GM12878 (cell line): ENCODE data around the gene SWI5. TPM values are rescaled to one million over a fixed set of nuclear protein-coding genes. Genes with fewer than 3 reads are reported as not detected.

ENCODE experiments used
- ATAC-seq: fragments of 200-7000 bp; cut with Tn5 transposase; 3 replicates; pipeline ENCODE4 v1.9.1; 2020; ENCODE audit warnings: mild to moderate bottlenecking, moderate library complexity
- BruUV-seq: library from RNA; stranded (reverse); fragments of 400-500 nt; replicated peaks from 2 replicates; lab custom pipeline; 2021; lab: Mats Ljungman, UMichigan
- CTCF ChIA-PET: fragments of 300-600 bp; sonication (Branson Sonifier 250); formaldehyde crosslinking; extraction: SDS; loops from one replicate; lab custom pipeline; 2021; ENCODE audit warnings: inconsistent platforms; lab: Yijun Ruan, JAX
- POLR2A ChIA-PET: fragments of 350-600 bp; formaldehyde crosslinking; extraction: SDS; loops from one replicate; lab custom pipeline; 2021; ENCODE audit warnings: inconsistent platforms; lab: Charles Lee
- RAD21 ChIA-PET: fragments of 300-600 bp; sonication (Branson Sonifier 250); formaldehyde crosslinking; loops from one replicate; lab custom pipeline; 2023; ENCODE audit warnings: antibody characterized with exemption; ENCODE audit not compliant: unreplicated experiment; lab: Charles Lee
- SMC1A ChIA-PET: fragments of 300-600 bp; sonication (Branson Sonifier 250); formaldehyde crosslinking; loops from one replicate; lab custom pipeline; 2023; ENCODE audit not compliant: unreplicated experiment, uncharacterized antibody; lab: Charles Lee
- DNase-seq: peaks from one replicate; pipeline ENCODE4 v3.0.0-alpha.2; 2011; ENCODE audit warnings: low read depth, low spot score
- FAIRE-seq: peaks from 3 replicates; lab custom pipeline; 2011; peaks lifted over from hg19 to GRCh38; lab: Jason Lieb, UNC
- H2AFZ ChIP-seq: 2 replicates; pipeline ENCODE4 v1.6.0; 2011; ENCODE audit warnings: low read depth, low read length, control low read depth; ENCODE audit not compliant: control insufficient read depth
- H3K27ac ChIP-seq: 2 replicates; pipeline ENCODE4 v1.5.1; 2011; ENCODE audit warnings: control low read depth; ENCODE audit not compliant: control insufficient read depth, insufficient read depth
- H3K27me3 ChIP-seq, 2 experiments: replicated peaks in 1 of 2; 2 replicates each; pipeline versions ENCODE4 v1.6.0 to v1.6.1; 2011; ENCODE audit warnings: low read length in 1 of 2; ENCODE audit not compliant: control insufficient read depth in 2 of 2, insufficient read depth in 2 of 2
- H3K36me3 ChIP-seq, 2 experiments: 2 replicates each; pipeline ENCODE4 v1.5.1; 2011; ENCODE audit warnings: low read length in 1 of 2; ENCODE audit not compliant: control insufficient read depth in 2 of 2, insufficient read depth in 2 of 2
- H3K4me1 ChIP-seq: 2 replicates; pipeline ENCODE4 v1.6.1; 2011; ENCODE audit warnings: mild to moderate bottlenecking, low read length, moderate library complexity, mixed read lengths; ENCODE audit not compliant: control insufficient read depth, insufficient read depth
- H3K4me2 ChIP-seq: 2 replicates; pipeline ENCODE4 v1.6.0; 2011; ENCODE audit warnings: control low read depth; ENCODE audit not compliant: control insufficient read depth, insufficient read depth
- H3K4me3 ChIP-seq: fragments of 200-600 bp; sonication (generic); 2 replicates; pipeline ENCODE4 v1.5.1; 2016
- H3K79me2 ChIP-seq: 2 replicates; pipeline ENCODE4 v1.6.0; 2011; ENCODE audit warnings: low read length; ENCODE audit not compliant: control insufficient read depth, insufficient read depth
- H3K9ac ChIP-seq: 2 replicates; pipeline ENCODE4 v1.8.0; 2011; ENCODE audit warnings: low read length, control low read depth, mixed read lengths; ENCODE audit not compliant: control insufficient read depth, insufficient read depth
- H3K9me3 ChIP-seq: replicated peaks from 3 replicates; pipeline ENCODE4 v1.5.1; 2011; ENCODE audit warnings: mild to moderate bottlenecking, low read length; ENCODE audit not compliant: control insufficient read depth, insufficient read depth
- H4K20me1 ChIP-seq: 2 replicates; pipeline ENCODE4 v1.6.0; 2011; ENCODE audit not compliant: control insufficient read depth, insufficient read depth
- KDM1A ChIP-seq: fragments of 200-600 bp; sonication (generic); IDR thresholded peaks from 2 replicates; pipeline ENCODE4 v1.6.1; 2016; ENCODE audit warnings: borderline replicate concordance
- PML ChIP-seq: IDR thresholded peaks from 2 replicates; pipeline ENCODE4 v1.6.1; 2012; ENCODE audit warnings: low read length, inconsistent platforms
- SIX5 ChIP-seq: IDR thresholded peaks from 2 replicates; pipeline ENCODE4 v1.6.1; 2011; ENCODE audit warnings: mild to moderate bottlenecking, low read depth, low read length, moderate library complexity; ENCODE audit not compliant: severe bottlenecking
- SP1 ChIP-seq: IDR thresholded peaks from one replicate; pipeline ENCODE4 v1.6.1; 2011; ENCODE audit warnings: low read depth, low read length
- ZBTB11 ChIP-seq: fragments of 450-650 bp; formaldehyde crosslinking; IDR thresholded peaks from 2 replicates; pipeline ENCODE4 v1.5.0; 2022; ENCODE audit warnings: mild to moderate bottlenecking, missing genetic modification characterization
- WGBS: methylation state at CpG from one replicate; pipeline ENCODE4 v1.1.6; 2016; ENCODE audit warnings: low lambda C conversion rate; ENCODE audit not compliant: insufficient replicate concordance, insufficient coverage; ENCODE audit errors: missing lambda C conversion rate; 5-methylcytosine and 5-hydroxymethylcytosine counted together
- in situ Hi-C: fragments of 300-500 bp; cut with MboI; formaldehyde crosslinking; loops from 9 replicates; pipeline ENCODE4 v1.14.3; 2018; ENCODE audit warnings: mixed read lengths
- intact Hi-C: fragments of 100-400 bp; cut with micrococcal nuclease; formaldehyde crosslinking; loops from one replicate; pipeline ENCODE4 v1.14.2; 2022; ENCODE audit not compliant: unreplicated experiment
- polyA plus RNA-seq, 11 experiments: library from polyadenylated mRNA; depleted of rRNA in 4 of 11; unstranded in 6 of 11; stranded (reverse) in 5 of 11; fragments of >200 nt; fragmentation: Nextera tagmentation in 4 of 11; fragmentation: Illumina TruSeq in 1 of 11; extraction: Ambion mirVana in 4 of 11; extraction: Trizol in 1 of 11; gene quantifications; 1 replicate in 1 of 11; 2 replicates in 10 of 11; pipeline versions ENCODE4 v1.2.1 to v1.2.3, GENCODE V29; 2011 to 2016; ENCODE audit warnings: inconsistent platforms in 2 of 11, missing spikeins in 2 of 11, low read depth in 1 of 11
- total RNA-seq, 4 experiments: library from RNA; depleted of rRNA in 3 of 4; stranded (reverse); fragments of >200 nt in 3 of 4; fragmentation: Illumina TruSeq in 1 of 4; extraction: Trizol in 1 of 4; gene quantifications; 2 replicates each; pipeline versions ENCODE4 v1.2.1 to v1.2.3, GENCODE V29; 2013 to 2021

Gene SWI5
- total and polyA plus RNA-seq, 10 of the 15 experiments (the other 5 are each of a cell fraction or from before 2014, with no cell fraction given): 13.3 to 36.2 (median 18.1) TPM

- H3K4me3 ChIP-seq: no peak overlapping the region
- no peak overlapping the region for H3K27ac ChIP-seq
- H3K79me2 ChIP-seq: no peaks in the 10 kb centered on the region
- no peaks in the 10 kb centered on the region for H3K4me1 ChIP-seq
- H3K9me3 ChIP-seq: no peaks in the 10 kb centered on the region
- RAD21 ChIA-PET: no interaction called here
- 22% methylated on average over 5 of the region's 5 CpGs for WGBS
- H3K4me2 ChIP-seq: no peak overlapping the region
- BruUV-seq: no TSS peak
- H3K9ac ChIP-seq: no peak overlapping the region
- no peak for ATAC-seq
- SMC1A ChIA-PET: no interaction called here
- H3K27me3 ChIP-seq: peaks cover 0 to 3% of the 10 kb centered on the region in 2 experiments; a peak in 2 of 4 replicates
- POLR2A ChIA-PET: no interaction called here
- TF ChIP-seq SIX5: no peak
- no peak for TF ChIP-seq KDM1A
- TF ChIP-seq ZBTB11 (CRISPR knock-in tag): no peak
- TF ChIP-seq SP1: no peak
- no peak for TF ChIP-seq PML
- TF ChIP-seq, all 136 proteins: peak for 0
- Histone ChIP-seq H2AFZ (no peak overlapping the region), H3K36me3 (no peaks in the 10 kb centered on the region), H4K20me1 (no peaks in the 10 kb centered on the region)
- CTCF ChIA-PET: no interaction called here
- DNase-seq (no peak), FAIRE-seq (no peak)
- intact Hi-C loops (no loop called here), in situ Hi-C loops (no loop called here)
These were observed 28.8 kb upstream of the SWI5 start for GRCh38 chr9:128247226-128247803.
